IMR-90 (cell line): Measurements from ENCODE around the gene HIVEP3. TPM values are rescaled to one million over a fixed set of nuclear protein-coding genes. Genes with fewer than 3 reads are reported as not detected.

Experiments used
- ATAC-seq: fragments of 200-7000 bp; cut with Tn5 transposase; 2 replicates; pipeline ENCODE4 v1.9.1; 2020; ENCODE audit warnings: low read depth, mild to moderate bottlenecking, moderate library complexity
- BruUV-seq: library from RNA; stranded (reverse); fragments of 400-500 nt; replicated peaks from 2 replicates; lab custom pipeline; 2021; lab: Mats Ljungman, UMichigan
- CTCF ChIA-PET: fragments of 300-600 bp; formaldehyde crosslinking; extraction: SDS; loops from one replicate; lab custom pipeline; 2021; ENCODE audit warnings: antibody characterized with exemption; lab: Yijun Ruan, JAX
- POLR2A ChIA-PET: fragments of 300-600 bp; sonication (Branson Sonifier 250); formaldehyde crosslinking; loops from one replicate; lab custom pipeline; 2022; ENCODE audit warnings: antibody characterized with exemption; ENCODE audit not compliant: unreplicated experiment; lab: Charles Lee
- DNase-seq: peaks from one replicate; pipeline ENCODE4 v3.0.0; 2013
- H2AFZ ChIP-seq: replicated peaks from 2 replicates; pipeline ENCODE3; 2013; ENCODE audit warnings: low read length, mild to moderate bottlenecking; ENCODE audit not compliant: poor library complexity
- H2AK5ac ChIP-seq: 2 replicates; pipeline ENCODE4 v1.6.1; 2013; ENCODE audit warnings: low read depth, low read length, inconsistent platforms
- H2AK9ac ChIP-seq: replicated peaks from 2 replicates; pipeline ENCODE3; 2013; ENCODE audit warnings: mild to moderate bottlenecking, low read depth, low read length, moderate library complexity; ENCODE audit not compliant: poor library complexity
- H2BK120ac ChIP-seq: 2 replicates; pipeline ENCODE4 v1.6.1; 2013; ENCODE audit warnings: low read depth, low read length, inconsistent platforms
- H2BK15ac ChIP-seq: 3 replicates; pipeline ENCODE4 v1.6.1; 2013; ENCODE audit warnings: low read depth, low read length, inconsistent platforms
- H2BK20ac ChIP-seq: 2 replicates; pipeline ENCODE4 v1.6.1; 2013; ENCODE audit warnings: low read depth, mild to moderate bottlenecking, inconsistent platforms, low read length, moderate library complexity
- H2BK5ac ChIP-seq: 2 replicates; pipeline ENCODE4 v1.6.1; 2013; ENCODE audit warnings: mild to moderate bottlenecking, low read depth, low read length, inconsistent platforms; ENCODE audit not compliant: poor library complexity, severe bottlenecking
- H3K14ac ChIP-seq: replicated peaks from 2 replicates; pipeline ENCODE4 v1.6.1; 2013; ENCODE audit warnings: low read depth, low read length, inconsistent platforms
- H3K18ac ChIP-seq: 2 replicates; pipeline ENCODE4 v1.6.1; 2013; ENCODE audit warnings: low read depth, low read length, control low read depth
- H3K23ac ChIP-seq: 2 replicates; pipeline ENCODE4 v1.6.1; 2013; ENCODE audit warnings: low read depth, low read length, inconsistent platforms
- H3K27ac ChIP-seq: 2 replicates; pipeline ENCODE4 v1.5.1; 2013; ENCODE audit warnings: mild to moderate bottlenecking, control low read depth, low read length; ENCODE audit not compliant: insufficient read depth
- H3K27me3 ChIP-seq: 2 replicates; pipeline ENCODE4 v1.6.1; 2013; ENCODE audit warnings: low read length; ENCODE audit not compliant: control insufficient read depth, insufficient read depth
- H3K36me3 ChIP-seq: 2 replicates; pipeline ENCODE4 v1.6.1; 2013; ENCODE audit warnings: low read length, mixed read lengths; ENCODE audit not compliant: control insufficient read depth, insufficient read depth
- H3K4ac ChIP-seq: 2 replicates; pipeline ENCODE4 v1.6.1; 2013; ENCODE audit warnings: low read depth, low read length, inconsistent platforms
- H3K4me1 ChIP-seq: 2 replicates; pipeline ENCODE4 v1.6.1; 2013; ENCODE audit warnings: low read length, mixed read lengths; ENCODE audit not compliant: control insufficient read depth, insufficient read depth
- H3K4me2 ChIP-seq: 2 replicates; pipeline ENCODE4 v1.6.1; 2013; ENCODE audit warnings: low read depth, mild to moderate bottlenecking, control low read depth, low read length, moderate library complexity
- H3K4me3 ChIP-seq: 2 replicates; pipeline ENCODE4 v1.5.1; 2013; ENCODE audit warnings: low read depth, mild to moderate bottlenecking, control low read depth, low read length, moderate library complexity; ENCODE audit not compliant: insufficient read depth
- H3K56ac ChIP-seq: 2 replicates; pipeline ENCODE4 v1.6.1; 2013; ENCODE audit warnings: low read length, inconsistent platforms; ENCODE audit not compliant: insufficient read depth; ENCODE audit errors: extremely low read depth
- H3K79me1 ChIP-seq, 2 experiments: 2 replicates each; pipeline ENCODE4 v1.6.1; 2013; ENCODE audit warnings: low read length in 2 of 2, inconsistent platforms in 1 of 2, low read depth in 1 of 2
- H3K9ac ChIP-seq: 2 replicates; pipeline ENCODE4 v1.6.1; 2013; ENCODE audit warnings: low read depth, low read length, control low read depth
- H3K9me1 ChIP-seq: 2 replicates; pipeline ENCODE4 v1.6.1; 2013; ENCODE audit warnings: low read length, inconsistent platforms; ENCODE audit not compliant: insufficient read depth
- H3K9me3 ChIP-seq: 2 replicates; pipeline ENCODE4 v1.6.1; 2013; ENCODE audit warnings: low read length; ENCODE audit not compliant: control insufficient read depth, insufficient read depth
- H4K20me1 ChIP-seq: 2 replicates; pipeline ENCODE4 v1.6.1; 2013; ENCODE audit warnings: low read length, inconsistent platforms; ENCODE audit not compliant: insufficient read depth
- H4K5ac ChIP-seq: 2 replicates; pipeline ENCODE4 v1.6.1; 2013; ENCODE audit warnings: mild to moderate bottlenecking, low read depth, low read length, control low read depth
- H4K8ac ChIP-seq, 2 experiments: 2 replicates each; pipeline ENCODE4 v1.6.1; 2013; ENCODE audit warnings: low read depth in 2 of 2, low read length in 2 of 2, control low read depth in 1 of 2, inconsistent platforms in 1 of 2
- H4K91ac ChIP-seq: 2 replicates; pipeline ENCODE4 v1.6.1; 2013; ENCODE audit warnings: low read depth, low read length, inconsistent platforms; ENCODE audit not compliant: insufficient read depth
- BHLHE40 ChIP-seq: fragments of 150-350 bp; IDR thresholded peaks from 2 replicates; pipeline ENCODE4 v1.6.1; 2016; ENCODE audit warnings: mild to moderate bottlenecking, low read depth, low read length
- CEBPB ChIP-seq: IDR thresholded peaks from 2 replicates; pipeline ENCODE4 v1.6.1; 2012; ENCODE audit warnings: low read depth, low read length, improper control_type of control experiment
- CHD1 ChIP-seq: IDR thresholded peaks from 2 replicates; pipeline ENCODE4 v1.6.1; 2012; ENCODE audit warnings: low read depth, low read length, improper control_type of control experiment
- FOS ChIP-seq: fragments of 150-350 bp; IDR thresholded peaks from 2 replicates; pipeline ENCODE4 v1.6.1; 2016; ENCODE audit warnings: low read depth, low read length
- MAFK ChIP-seq: IDR thresholded peaks from 2 replicates; pipeline ENCODE4 v1.6.1; 2012; ENCODE audit warnings: low read depth, low read length, improper control_type of control experiment
- MAZ ChIP-seq: IDR thresholded peaks from 2 replicates; pipeline ENCODE4 v1.6.1; 2012; ENCODE audit warnings: low read depth, mild to moderate bottlenecking, low read length, improper control_type of control experiment, moderate library complexity, borderline replicate concordance
- NFE2L2 ChIP-seq: fragments of 150-350 bp; IDR thresholded peaks from 2 replicates; pipeline ENCODE4 v1.6.1; 2016; ENCODE audit warnings: low read depth, mild to moderate bottlenecking, low read length
- POLR2A ChIP-seq: IDR thresholded peaks from 2 replicates; pipeline ENCODE4 v1.6.1; 2012; ENCODE audit warnings: mild to moderate bottlenecking, low read depth, low read length
- RAD21 ChIP-seq: IDR thresholded peaks from 2 replicates; pipeline ENCODE4 v1.6.1; 2012; ENCODE audit warnings: low read length, improper control_type of control experiment
- RCOR1 ChIP-seq: IDR thresholded peaks from 2 replicates; pipeline ENCODE4 v1.6.1; 2012; ENCODE audit warnings: mild to moderate bottlenecking, low read length, improper control_type of control experiment; ENCODE audit not compliant: insufficient replicate concordance
- RFX5 ChIP-seq: IDR thresholded peaks from 2 replicates; pipeline ENCODE4 v1.8.0; 2012; ENCODE audit warnings: low read depth, mild to moderate bottlenecking, low read length, moderate library complexity
- SMC3 ChIP-seq: fragments of 150-350 bp; IDR thresholded peaks from 2 replicates; pipeline ENCODE4 v1.6.1; 2016; ENCODE audit warnings: low read depth, mild to moderate bottlenecking, antibody characterized with exemption, low read length, moderate library complexity
- WGBS, 2 experiments: methylation state at CpG; one replicate each; pipeline versions ENCODE4 v1.1.5 to v1.1.7; 2013; ENCODE audit warnings: missing lambda C conversion rate in 2 of 2; ENCODE audit not compliant: insufficient read length in 1 of 2; ENCODE audit errors: extremely low coverage in 2 of 2; 5-methylcytosine and 5-hydroxymethylcytosine counted together
- dilution Hi-C: fragments of 300-500 bp; cut with HindIII; formaldehyde crosslinking; loops from one replicate; pipeline ENCODE4 v1.14.3; 2018; ENCODE audit warnings: low sequenced_read_pairs; ENCODE audit not compliant: unreplicated experiment
- in situ Hi-C: fragments of 300-500 bp; cut with MboI; formaldehyde crosslinking; loops from 3 replicates; pipeline ENCODE4 v1.14.3; 2019; ENCODE audit warnings: low sequenced_read_pairs, inconsistent platforms, mixed read lengths
- intact Hi-C: fragments of 100-400 bp; cut with micrococcal nuclease; formaldehyde crosslinking; loops from 2 replicates; pipeline ENCODE4 v1.10.0; 2022
- polyA plus RNA-seq, 3 experiments: library from polyadenylated mRNA; depleted of rRNA; stranded (reverse); fragments of >200 nt; gene quantifications; 2 replicates each; pipeline ENCODE4 v1.2.3, GENCODE V29; 2012; ENCODE audit warnings: low replicate concordance in 1 of 3
- total RNA-seq: library from RNA; depleted of rRNA; stranded (reverse); fragments of >200 nt; gene quantifications from 2 replicates; pipeline ENCODE4 v1.2.3, GENCODE V29; 2012
- TF ChIP-seq, protein P1 (sequence below): fragments of 150-350 bp; IDR thresholded peaks from 2 replicates; pipeline ENCODE4 v1.6.1; 2016; ENCODE audit warnings: low read depth, mild to moderate bottlenecking, low read length, moderate library complexity, borderline replicate concordance
- TF ChIP-seq, protein P2 (sequence below): conservative IDR thresholded peaks from 2 replicates; pipeline ENCODE4 v1.5.1; 2012; ENCODE audit warnings: mild to moderate bottlenecking, low read depth, low read length, improper control_type of control experiment

HIVEP3 gene
- total and polyA plus RNA-seq, 2 of the 4 experiments (the other 2 are of a cell fraction) = 1.4 to 4.0 TPM

GRCh38 chr1:41672641-41673361 lies 245.9 kb downstream of the HIVEP3 start:
- H3K27ac ChIP-seq = peak overlapping the region; percentile 93
- H3K4me3 ChIP-seq = no peak overlapping the region
- H3K18ac ChIP-seq = peak overlapping the region; percentile 96
- H4K20me1 ChIP-seq = no peaks in the 10 kb centered on the region
- POLR2A ChIA-PET = interaction anchor here (0.7 kb wide), 1 partner anchor 65 kb away, joined by 3 read pairs; no protein-coding TSS in a partner anchor
- DNase-seq (peak; percentile 95), ATAC-seq (peak; percentile 52)
- H4K8ac ChIP-seq = peak overlapping the region; percentile 77 to 93
- peak overlapping the region; percentile 37 for H3K9ac ChIP-seq
- H4K91ac ChIP-seq = peak overlapping the region; percentile 98
- no peaks in the 10 kb centered on the region for H3K9me3 ChIP-seq
- peak overlapping the region; percentile 55 for H3K4me2 ChIP-seq
- intact Hi-C loops = loop anchor here (5.0 kb wide), 1 partner anchor 96 kb away; no protein-coding TSS in a partner anchor
- H3K23ac ChIP-seq = peak overlapping the region; percentile 68
- H3K4me1 ChIP-seq = peaks cover 40% of the 10 kb centered on the region
- H2AK9ac ChIP-seq = peak overlapping the region; percentile 95
- H3K14ac ChIP-seq = peak overlapping the region; percentile 81
- peak overlapping the region; percentile 96 for H3K4ac ChIP-seq
- H4K5ac ChIP-seq = peak overlapping the region; percentile 87
- dilution Hi-C loops = no loop called here
- H2BK5ac ChIP-seq = peak overlapping the region; percentile 98
- H3K27me3 ChIP-seq = no peaks in the 10 kb centered on the region
- peak overlapping the region; percentile 78 for H3K56ac ChIP-seq
- H3K9me1 ChIP-seq = peaks cover 32% of the 10 kb centered on the region
- in situ Hi-C loops = no loop called here
- peak overlapping the region; percentile 97 for H2BK20ac ChIP-seq
- H3K79me1 ChIP-seq = peaks cover 0 to 12% of the 10 kb centered on the region in 2 experiments; a peak in 2 of 4 replicates
- peak overlapping the region; percentile 97 for H2AK5ac ChIP-seq
- WGBS, 2 experiments = no CpG with 5 or more reads among the region's 9 CpGs
- CTCF ChIA-PET = no interaction called here
- peak overlapping the region; percentile 90; the same call in 2 of the 3 replicates for H2BK15ac ChIP-seq
- BruUV-seq = no TSS peak
- H3K36me3 ChIP-seq = no peaks in the 10 kb centered on the region
- peak overlapping the region; percentile 94 for H2BK120ac ChIP-seq
- peak overlapping the region; percentile 75 for H2AFZ ChIP-seq
- TF ChIP-seq, protein P1, sequence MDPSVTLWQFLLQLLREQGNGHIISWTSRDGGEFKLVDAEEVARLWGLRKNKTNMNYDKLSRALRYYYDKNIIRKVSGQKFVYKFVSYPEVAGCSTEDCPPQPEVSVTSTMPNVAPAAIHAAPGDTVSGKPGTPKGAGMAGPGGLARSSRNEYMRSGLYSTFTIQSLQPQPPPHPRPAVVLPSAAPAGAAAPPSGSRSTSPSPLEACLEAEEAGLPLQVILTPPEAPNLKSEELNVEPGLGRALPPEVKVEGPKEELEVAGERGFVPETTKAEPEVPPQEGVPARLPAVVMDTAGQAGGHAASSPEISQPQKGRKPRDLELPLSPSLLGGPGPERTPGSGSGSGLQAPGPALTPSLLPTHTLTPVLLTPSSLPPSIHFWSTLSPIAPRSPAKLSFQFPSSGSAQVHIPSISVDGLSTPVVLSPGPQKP = no peak
- TF ChIP-seq RFX5 (no peak), CHD1 (no peak), RCOR1 (no peak), BHLHE40 (no peak), MAFK (no peak), POLR2A (no peak), MAZ (peak; percentile 38; the same call in 1 of the 2 replicates), RAD21 (no peak), CEBPB (peak; percentile 48; the same call in 1 of the 2 replicates), NFE2L2 (no peak), SMC3 (no peak), FOS (no peak; the same call in 1 of the 2 replicates)
- TF ChIP-seq, protein P2, sequence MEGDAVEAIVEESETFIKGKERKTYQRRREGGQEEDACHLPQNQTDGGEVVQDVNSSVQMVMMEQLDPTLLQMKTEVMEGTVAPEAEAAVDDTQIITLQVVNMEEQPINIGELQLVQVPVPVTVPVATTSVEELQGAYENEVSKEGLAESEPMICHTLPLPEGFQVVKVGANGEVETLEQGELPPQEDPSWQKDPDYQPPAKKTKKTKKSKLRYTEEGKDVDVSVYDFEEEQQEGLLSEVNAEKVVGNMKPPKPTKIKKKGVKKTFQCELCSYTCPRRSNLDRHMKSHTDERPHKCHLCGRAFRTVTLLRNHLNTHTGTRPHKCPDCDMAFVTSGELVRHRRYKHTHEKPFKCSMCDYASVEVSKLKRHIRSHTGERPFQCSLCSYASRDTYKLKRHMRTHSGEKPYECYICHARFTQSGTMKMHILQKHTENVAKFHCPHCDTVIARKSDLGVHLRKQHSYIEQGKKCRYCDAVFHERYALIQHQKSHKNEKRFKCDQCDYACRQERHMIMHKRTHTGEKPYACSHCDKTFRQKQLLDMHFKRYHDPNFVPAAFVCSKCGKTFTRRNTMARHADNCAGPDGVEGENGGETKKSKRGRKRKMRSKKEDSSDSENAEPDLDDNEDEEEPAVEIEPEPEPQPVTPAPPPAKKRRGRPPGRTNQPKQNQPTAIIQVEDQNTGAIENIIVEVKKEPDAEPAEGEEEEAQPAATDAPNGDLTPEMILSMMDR = no peak
